Glomerular endothelial cell (primary cell): ENCODE data around the gene SHROOM2. TPM values are rescaled to one million over a fixed set of nuclear protein-coding genes. Genes with fewer than 3 reads are reported as not detected.
"Not testable (repeated sequence)": the region's sequence is repeated elsewhere in the genome, so short reads cannot be mapped to it uniquely, and the experiment has no call there.

Experiments used
- DNase-seq: peaks from one replicate; pipeline ENCODE4 v3.0.0-alpha.2; 2011; ENCODE audit warnings: low read depth, low spot score; ENCODE audit errors: extremely low read depth
- total RNA-seq: library from RNA; depleted of rRNA; stranded (reverse); fragments of >200 nt; gene quantifications from 2 replicates; pipeline ENCODE4 v1.2.3, GENCODE V29; 2015

SHROOM2 gene
- total RNA-seq: 41.9 and 46.0 TPM in 2 replicates

- DNase-seq: no peak
These were observed at the start of gene SHROOM2 for GRCh38 chrX:9785944-9786797. Gene SHROOM2 (plus strand): TSS chrX:9786429. CDS start chrX:9786546, 117 bp downstream.

- DNase-seq: no peak
These were observed 48.9 kb upstream of the SHROOM2 start for GRCh38 chrX:9737363-9737762.

GRCh38 chrX:9738151-9738550 lies 48.1 kb upstream of the SHROOM2 start:
- DNase-seq: no peak

GRCh38 chrX:9739130-9739529 lies 47.1 kb upstream of the SHROOM2 start:
- no peak for DNase-seq

- peak; percentile 77 for DNase-seq
These were observed 40.7 kb upstream of the SHROOM2 start for GRCh38 chrX:9745417-9746115.

- DNase-seq: peak; percentile 77
These were observed 39.9 kb upstream of the SHROOM2 start for GRCh38 chrX:9746148-9746888.

GRCh38 chrX:9747644-9748043 lies 38.6 kb upstream of the SHROOM2 start:
- DNase-seq: no peak

GRCh38 chrX:9749146-9749692 lies 37.0 kb upstream of the SHROOM2 start:
- no peak for DNase-seq

- DNase-seq: no peak
These were observed 28.9 kb upstream of the SHROOM2 start for GRCh38 chrX:9757366-9757765.

GRCh38 chrX:9758021-9758638 lies 28.1 kb upstream of the SHROOM2 start:
- no peak for DNase-seq

GRCh38 chrX:9759337-9759736 lies 26.9 kb upstream of the SHROOM2 start:
- DNase-seq: no peak

GRCh38 chrX:9765072-9765736 lies 21.0 kb upstream of the SHROOM2 start:
- DNase-seq: no peak

- no peak for DNase-seq
These were observed 20.5 kb upstream of the SHROOM2 start, which contains the start of gene GPR143 for GRCh38 chrX:9765737-9766097. Gene GPR143 (minus strand): TSS chrX:9765847. CDS start chrX:9765817, 30 bp downstream.

- DNase-seq: no peak
These were observed 18.9 kb upstream of the SHROOM2 start for GRCh38 chrX:9767375-9767774.

GRCh38 chrX:9768321-9768839 lies 17.8 kb upstream of the SHROOM2 start:
- not testable (repeated sequence) for DNase-seq

GRCh38 chrX:9770319-9770718 lies 15.9 kb upstream of the SHROOM2 start:
- DNase-seq: no peak

- DNase-seq: no peak
These were observed 13.3 kb upstream of the SHROOM2 start for GRCh38 chrX:9772943-9773342.

- DNase-seq: no peak
These were observed 10.3 kb upstream of the SHROOM2 start for GRCh38 chrX:9775930-9776329.

- no peak for DNase-seq
These were observed 4.3 kb upstream of the SHROOM2 start for GRCh38 chrX:9781941-9782340.

GRCh38 chrX:9784332-9784731 lies 1.9 kb upstream of the SHROOM2 start:
- DNase-seq: no peak
